SK-N-SH (cell line): ENCODE results near the gene CASZ1.

Experiments used
- EP300 ChIP-seq, 2 experiments: IDR thresholded peaks; 2 replicates each; pipeline versions ENCODE4 v1.4.0 to v1.6.1; 2012; ENCODE audit warnings: borderline replicate concordance in 1 of 2, low read depth in 1 of 2, low read length in 1 of 2
- EZH2phosphoT487 ChIP-seq: fragments of 200-600 bp; sonication (generic); IDR thresholded peaks from 2 replicates; pipeline ENCODE4 v1.6.1; 2017; ENCODE audit warnings: low read depth, mixed run types, mild to moderate bottlenecking, antibody characterized with exemption, moderate library complexity, borderline replicate concordance
- FOXJ3 ChIP-seq: sonication (generic); formaldehyde crosslinking; IDR thresholded peaks from 2 replicates; pipeline ENCODE4 v1.5.1; 2020; ENCODE audit warnings: mild to moderate bottlenecking, missing genetic modification reagents
- JUND ChIP-seq: IDR thresholded peaks from 2 replicates; pipeline ENCODE4 v1.4.0; 2012
- POLR2AphosphoS5 ChIP-seq: IDR thresholded peaks from 2 replicates; pipeline ENCODE4 v1.6.1; 2012; ENCODE audit warnings: low read depth, low read length
- RCOR1 ChIP-seq: fragments of 150-350 bp; IDR thresholded peaks from 2 replicates; pipeline ENCODE4 v1.6.1; 2017; ENCODE audit warnings: antibody characterized with exemption, low read length
- USF2 ChIP-seq: fragments of 150-350 bp; IDR thresholded peaks from 2 replicates; pipeline ENCODE4 v1.6.1; 2017; ENCODE audit warnings: antibody characterized with exemption, low read length, low read depth, borderline replicate concordance
- YY1 ChIP-seq: IDR thresholded peaks from 2 replicates; pipeline ENCODE4 v1.4.0; 2012; ENCODE audit warnings: low read depth, mild to moderate bottlenecking
- TF ChIP-seq, protein P1 (sequence below): fragments of 200-600 bp; sonication (generic); IDR thresholded peaks from 2 replicates; pipeline ENCODE4 v1.6.1; 2017; ENCODE audit warnings: antibody characterized with exemption, mild to moderate bottlenecking, moderate library complexity
- TF ChIP-seq, protein P2 (sequence below): IDR thresholded peaks from 2 replicates; pipeline ENCODE4 v1.4.0; 2012; ENCODE audit warnings: low read depth

- TF ChIP-seq, protein P1, sequence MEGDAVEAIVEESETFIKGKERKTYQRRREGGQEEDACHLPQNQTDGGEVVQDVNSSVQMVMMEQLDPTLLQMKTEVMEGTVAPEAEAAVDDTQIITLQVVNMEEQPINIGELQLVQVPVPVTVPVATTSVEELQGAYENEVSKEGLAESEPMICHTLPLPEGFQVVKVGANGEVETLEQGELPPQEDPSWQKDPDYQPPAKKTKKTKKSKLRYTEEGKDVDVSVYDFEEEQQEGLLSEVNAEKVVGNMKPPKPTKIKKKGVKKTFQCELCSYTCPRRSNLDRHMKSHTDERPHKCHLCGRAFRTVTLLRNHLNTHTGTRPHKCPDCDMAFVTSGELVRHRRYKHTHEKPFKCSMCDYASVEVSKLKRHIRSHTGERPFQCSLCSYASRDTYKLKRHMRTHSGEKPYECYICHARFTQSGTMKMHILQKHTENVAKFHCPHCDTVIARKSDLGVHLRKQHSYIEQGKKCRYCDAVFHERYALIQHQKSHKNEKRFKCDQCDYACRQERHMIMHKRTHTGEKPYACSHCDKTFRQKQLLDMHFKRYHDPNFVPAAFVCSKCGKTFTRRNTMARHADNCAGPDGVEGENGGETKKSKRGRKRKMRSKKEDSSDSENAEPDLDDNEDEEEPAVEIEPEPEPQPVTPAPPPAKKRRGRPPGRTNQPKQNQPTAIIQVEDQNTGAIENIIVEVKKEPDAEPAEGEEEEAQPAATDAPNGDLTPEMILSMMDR, result no peak
- TF ChIP-seq POLR2AphosphoS5 (no peak), EZH2phosphoT487 (no peak), RCOR1 (no peak), EP300 (IDR thresholded peaks at IDR 0.05; ENCODE audit: borderline replicate concordance in 1 of 2, low read depth in 1 of 2, low read length in 1 of 2) (no peak), YY1 (no peak), USF2 (no peak), FOXJ3 (CRISPR knock-in tag) (no peak), JUND (no peak)
- TF ChIP-seq, protein P2, sequence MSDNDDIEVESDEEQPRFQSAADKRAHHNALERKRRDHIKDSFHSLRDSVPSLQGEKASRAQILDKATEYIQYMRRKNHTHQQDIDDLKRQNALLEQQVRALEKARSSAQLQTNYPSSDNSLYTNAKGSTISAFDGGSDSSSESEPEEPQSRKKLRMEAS, result no peak
Measured at GRCh38 chr1:10607228-10607627, 189.2 kb downstream of the CASZ1 start.
